SK-N-SH (cell line): ENCODE measurements around the gene CCDC18.

Experiments used
- CTCF ChIP-seq: fragments of 200-600 bp; sonication (generic); IDR thresholded peaks from 2 replicates; pipeline ENCODE4 v1.6.1; 2017; ENCODE audit warnings: antibody characterized with exemption, mild to moderate bottlenecking, moderate library complexity
- EP300 ChIP-seq, 2 experiments: IDR thresholded peaks; 2 replicates each; pipeline versions ENCODE4 v1.4.0 to v1.6.1; 2012; ENCODE audit warnings: borderline replicate concordance in 1 of 2, low read depth in 1 of 2, low read length in 1 of 2
- EZH2phosphoT487 ChIP-seq: fragments of 200-600 bp; sonication (generic); IDR thresholded peaks from 2 replicates; pipeline ENCODE4 v1.6.1; 2017; ENCODE audit warnings: low read depth, mixed run types, mild to moderate bottlenecking, antibody characterized with exemption, moderate library complexity, borderline replicate concordance
- FOSL2 ChIP-seq: IDR thresholded peaks from 2 replicates; pipeline ENCODE4 v1.4.0; 2012; ENCODE audit warnings: low read depth, mild to moderate bottlenecking, moderate library complexity, borderline replicate concordance
- FOXM1 ChIP-seq: IDR thresholded peaks from 2 replicates; pipeline ENCODE4 v1.4.0; 2012; ENCODE audit warnings: low read depth, mild to moderate bottlenecking
- JUND ChIP-seq: IDR thresholded peaks from 2 replicates; pipeline ENCODE4 v1.4.0; 2012
- MAX ChIP-seq: IDR thresholded peaks from 2 replicates; pipeline ENCODE4 v1.4.0; 2012; ENCODE audit warnings: low read depth
- MXI1 ChIP-seq: IDR thresholded peaks from 2 replicates; pipeline ENCODE4 v1.6.1; 2012; ENCODE audit warnings: mild to moderate bottlenecking, low read depth, low read length, improper control_type of control experiment
- POLR2AphosphoS5 ChIP-seq: IDR thresholded peaks from 2 replicates; pipeline ENCODE4 v1.6.1; 2012; ENCODE audit warnings: low read depth, low read length
- RCOR1 ChIP-seq: fragments of 150-350 bp; IDR thresholded peaks from 2 replicates; pipeline ENCODE4 v1.6.1; 2017; ENCODE audit warnings: antibody characterized with exemption, low read length
- SMC3 ChIP-seq: IDR thresholded peaks from 2 replicates; pipeline ENCODE4 v1.6.1; 2012; ENCODE audit warnings: low read depth, low read length, improper control_type of control experiment
- YY1 ChIP-seq: IDR thresholded peaks from 2 replicates; pipeline ENCODE4 v1.4.0; 2012; ENCODE audit warnings: low read depth, mild to moderate bottlenecking
- ZBTB33 ChIP-seq: IDR thresholded peaks from 2 replicates; pipeline ENCODE4 v1.4.0; 2012; ENCODE audit warnings: low read depth, borderline replicate concordance
- TF ChIP-seq, protein P1 (sequence below): IDR thresholded peaks from 2 replicates; pipeline ENCODE4 v1.6.1; 2012; ENCODE audit warnings: mild to moderate bottlenecking, low read depth, low read length, moderate library complexity

GRCh38 chr1:93221913-93222312 lies 41.4 kb downstream of the CCDC18 start:
- no peak for TF ChIP-seq JUND
- no peak for TF ChIP-seq CTCF
- no peak for TF ChIP-seq MAX
- no peak for TF ChIP-seq EP300 (IDR thresholded peaks at IDR 0.05; ENCODE audit: borderline replicate concordance in 1 of 2, low read depth in 1 of 2, low read length in 1 of 2)
- no peak for TF ChIP-seq MXI1
- no peak for TF ChIP-seq EZH2phosphoT487
- TF ChIP-seq RCOR1: no peak
- TF ChIP-seq, protein P1, sequence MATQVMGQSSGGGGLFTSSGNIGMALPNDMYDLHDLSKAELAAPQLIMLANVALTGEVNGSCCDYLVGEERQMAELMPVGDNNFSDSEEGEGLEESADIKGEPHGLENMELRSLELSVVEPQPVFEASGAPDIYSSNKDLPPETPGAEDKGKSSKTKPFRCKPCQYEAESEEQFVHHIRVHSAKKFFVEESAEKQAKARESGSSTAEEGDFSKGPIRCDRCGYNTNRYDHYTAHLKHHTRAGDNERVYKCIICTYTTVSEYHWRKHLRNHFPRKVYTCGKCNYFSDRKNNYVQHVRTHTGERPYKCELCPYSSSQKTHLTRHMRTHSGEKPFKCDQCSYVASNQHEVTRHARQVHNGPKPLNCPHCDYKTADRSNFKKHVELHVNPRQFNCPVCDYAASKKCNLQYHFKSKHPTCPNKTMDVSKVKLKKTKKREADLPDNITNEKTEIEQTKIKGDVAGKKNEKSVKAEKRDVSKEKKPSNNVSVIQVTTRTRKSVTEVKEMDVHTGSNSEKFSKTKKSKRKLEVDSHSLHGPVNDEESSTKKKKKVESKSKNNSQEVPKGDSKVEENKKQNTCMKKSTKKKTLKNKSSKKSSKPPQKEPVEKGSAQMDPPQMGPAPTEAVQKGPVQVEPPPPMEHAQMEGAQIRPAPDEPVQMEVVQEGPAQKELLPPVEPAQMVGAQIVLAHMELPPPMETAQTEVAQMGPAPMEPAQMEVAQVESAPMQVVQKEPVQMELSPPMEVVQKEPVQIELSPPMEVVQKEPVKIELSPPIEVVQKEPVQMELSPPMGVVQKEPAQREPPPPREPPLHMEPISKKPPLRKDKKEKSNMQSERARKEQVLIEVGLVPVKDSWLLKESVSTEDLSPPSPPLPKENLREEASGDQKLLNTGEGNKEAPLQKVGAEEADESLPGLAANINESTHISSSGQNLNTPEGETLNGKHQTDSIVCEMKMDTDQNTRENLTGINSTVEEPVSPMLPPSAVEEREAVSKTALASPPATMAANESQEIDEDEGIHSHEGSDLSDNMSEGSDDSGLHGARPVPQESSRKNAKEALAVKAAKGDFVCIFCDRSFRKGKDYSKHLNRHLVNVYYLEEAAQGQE: no peak
- no peak for TF ChIP-seq YY1
- TF ChIP-seq SMC3: no peak
- TF ChIP-seq FOSL2: no peak
- TF ChIP-seq FOXM1: no peak
- no peak for TF ChIP-seq ZBTB33
- no peak for TF ChIP-seq POLR2AphosphoS5
